Measurements from ENCODE around the gene ARPP19. TPM values are rescaled to one million over a fixed set of nuclear protein-coding genes. Genes with fewer than 3 reads are reported as not detected.
"Not testable (repeated sequence)": the region's sequence is repeated elsewhere in the genome, so short reads cannot be mapped to it uniquely, and the experiment has no call there.

Gene ARPP19
- total and polyA plus RNA-seq, 4 donors: 12.1 to 55.6 (median 31.7) TPM

GRCh38 chr15:52576692-52577091, 7.9 kb upstream of the ARPP19 start:
- no peaks in the 10 kb centered on the region for H3K4me1 ChIP-seq (ENCODE audit: control insufficient read depth in 4 of 4, insufficient read depth in 4 of 4, low read length in 3 of 4)
- whole genome bisulfite sequencing: 96% methylated on average over 2 of the region's 2 CpGs
- H3K4me3 ChIP-seq (ENCODE audit: low read depth in 1 of 3, low read length in 3 of 3): no peak overlapping the region
- H3K9me3 ChIP-seq (ENCODE audit: control insufficient read depth in 4 of 4, low read length in 3 of 4): no peaks in the 10 kb centered on the region
- no peak overlapping the region for H3K9ac ChIP-seq (ENCODE audit: low read depth in 1 of 2, low read length in 2 of 2)
- no peak for TF ChIP-seq HNF4A (conservative IDR thresholded peaks at IDR 0.05)
- TF ChIP-seq, protein P1, sequence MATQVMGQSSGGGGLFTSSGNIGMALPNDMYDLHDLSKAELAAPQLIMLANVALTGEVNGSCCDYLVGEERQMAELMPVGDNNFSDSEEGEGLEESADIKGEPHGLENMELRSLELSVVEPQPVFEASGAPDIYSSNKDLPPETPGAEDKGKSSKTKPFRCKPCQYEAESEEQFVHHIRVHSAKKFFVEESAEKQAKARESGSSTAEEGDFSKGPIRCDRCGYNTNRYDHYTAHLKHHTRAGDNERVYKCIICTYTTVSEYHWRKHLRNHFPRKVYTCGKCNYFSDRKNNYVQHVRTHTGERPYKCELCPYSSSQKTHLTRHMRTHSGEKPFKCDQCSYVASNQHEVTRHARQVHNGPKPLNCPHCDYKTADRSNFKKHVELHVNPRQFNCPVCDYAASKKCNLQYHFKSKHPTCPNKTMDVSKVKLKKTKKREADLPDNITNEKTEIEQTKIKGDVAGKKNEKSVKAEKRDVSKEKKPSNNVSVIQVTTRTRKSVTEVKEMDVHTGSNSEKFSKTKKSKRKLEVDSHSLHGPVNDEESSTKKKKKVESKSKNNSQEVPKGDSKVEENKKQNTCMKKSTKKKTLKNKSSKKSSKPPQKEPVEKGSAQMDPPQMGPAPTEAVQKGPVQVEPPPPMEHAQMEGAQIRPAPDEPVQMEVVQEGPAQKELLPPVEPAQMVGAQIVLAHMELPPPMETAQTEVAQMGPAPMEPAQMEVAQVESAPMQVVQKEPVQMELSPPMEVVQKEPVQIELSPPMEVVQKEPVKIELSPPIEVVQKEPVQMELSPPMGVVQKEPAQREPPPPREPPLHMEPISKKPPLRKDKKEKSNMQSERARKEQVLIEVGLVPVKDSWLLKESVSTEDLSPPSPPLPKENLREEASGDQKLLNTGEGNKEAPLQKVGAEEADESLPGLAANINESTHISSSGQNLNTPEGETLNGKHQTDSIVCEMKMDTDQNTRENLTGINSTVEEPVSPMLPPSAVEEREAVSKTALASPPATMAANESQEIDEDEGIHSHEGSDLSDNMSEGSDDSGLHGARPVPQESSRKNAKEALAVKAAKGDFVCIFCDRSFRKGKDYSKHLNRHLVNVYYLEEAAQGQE (IDR thresholded peaks at IDR 0.05): no peak
- TF ChIP-seq GABPA (IDR thresholded peaks at IDR 0.05 in 1 of 2, conservative IDR thresholded peaks at IDR 0.05 in 1 of 2): no peak
- no peak for TF ChIP-seq SP1 (IDR thresholded peaks at IDR 0.05)
- no peak for TF ChIP-seq FOXA1 (IDR thresholded peaks at IDR 0.05)
- TF ChIP-seq MAX (IDR thresholded peaks at IDR 0.05): no peak
- TF ChIP-seq RAD21 (IDR thresholded peaks at IDR 0.05): no peak
- TF ChIP-seq, protein P2, sequence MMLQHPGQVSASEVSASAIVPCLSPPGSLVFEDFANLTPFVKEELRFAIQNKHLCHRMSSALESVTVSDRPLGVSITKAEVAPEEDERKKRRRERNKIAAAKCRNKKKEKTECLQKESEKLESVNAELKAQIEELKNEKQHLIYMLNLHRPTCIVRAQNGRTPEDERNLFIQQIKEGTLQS (IDR thresholded peaks at IDR 0.05): no peak
- no peak for TF ChIP-seq ZBTB33 (IDR thresholded peaks at IDR 0.05)
- TF ChIP-seq FOXA2 (IDR thresholded peaks at IDR 0.05): no peak
- no peak for TF ChIP-seq EGR1 (IDR thresholded peaks at IDR 0.05; ENCODE audit: low read depth in 2 of 2)
- no peak for TF ChIP-seq YY1 (IDR thresholded peaks at IDR 0.05)
- no peak for TF ChIP-seq TAF1 (conservative IDR thresholded peaks at IDR 0.05)
- TF ChIP-seq, protein P3, sequence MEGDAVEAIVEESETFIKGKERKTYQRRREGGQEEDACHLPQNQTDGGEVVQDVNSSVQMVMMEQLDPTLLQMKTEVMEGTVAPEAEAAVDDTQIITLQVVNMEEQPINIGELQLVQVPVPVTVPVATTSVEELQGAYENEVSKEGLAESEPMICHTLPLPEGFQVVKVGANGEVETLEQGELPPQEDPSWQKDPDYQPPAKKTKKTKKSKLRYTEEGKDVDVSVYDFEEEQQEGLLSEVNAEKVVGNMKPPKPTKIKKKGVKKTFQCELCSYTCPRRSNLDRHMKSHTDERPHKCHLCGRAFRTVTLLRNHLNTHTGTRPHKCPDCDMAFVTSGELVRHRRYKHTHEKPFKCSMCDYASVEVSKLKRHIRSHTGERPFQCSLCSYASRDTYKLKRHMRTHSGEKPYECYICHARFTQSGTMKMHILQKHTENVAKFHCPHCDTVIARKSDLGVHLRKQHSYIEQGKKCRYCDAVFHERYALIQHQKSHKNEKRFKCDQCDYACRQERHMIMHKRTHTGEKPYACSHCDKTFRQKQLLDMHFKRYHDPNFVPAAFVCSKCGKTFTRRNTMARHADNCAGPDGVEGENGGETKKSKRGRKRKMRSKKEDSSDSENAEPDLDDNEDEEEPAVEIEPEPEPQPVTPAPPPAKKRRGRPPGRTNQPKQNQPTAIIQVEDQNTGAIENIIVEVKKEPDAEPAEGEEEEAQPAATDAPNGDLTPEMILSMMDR (IDR thresholded peaks at IDR 0.05; ENCODE audit: low read depth, low read length, missing input control): no peak
- TF ChIP-seq JUND (IDR thresholded peaks at IDR 0.05): no peak
- no peak for TF ChIP-seq HNF4G (IDR thresholded peaks at IDR 0.05)
- DNase-seq (ENCODE audit: low spot score): no peak
- H3K36me3 ChIP-seq (ENCODE audit: control insufficient read depth in 4 of 4, insufficient read depth in 3 of 4, low read depth in 1 of 4, low read length in 3 of 4): peaks cover 0 to 3% (median under 1%) of the 10 kb centered on the region in 4 donors
- H3K27ac ChIP-seq (ENCODE audit: low read depth in 1 of 2, low read length in 2 of 2): no peak overlapping the region
- H3K27me3 ChIP-seq (ENCODE audit: control insufficient read depth in 4 of 4, insufficient read depth in 4 of 4, low read length in 3 of 4): no peaks in the 10 kb centered on the region

- H3K9ac ChIP-seq (ENCODE audit: low read depth in 1 of 2, low read length in 2 of 2); DNase-seq (ENCODE audit: low spot score); H3K4me1 ChIP-seq (ENCODE audit: control insufficient read depth in 4 of 4, insufficient read depth in 4 of 4, low read length in 3 of 4); H3K9me3 ChIP-seq (ENCODE audit: control insufficient read depth in 4 of 4, low read length in 3 of 4); H3K36me3 ChIP-seq (ENCODE audit: control insufficient read depth in 4 of 4, insufficient read depth in 3 of 4, low read depth in 1 of 4, low read length in 3 of 4); H3K27ac ChIP-seq (ENCODE audit: low read depth in 1 of 2, low read length in 2 of 2); H3K4me3 ChIP-seq (ENCODE audit: low read depth in 1 of 3, low read length in 3 of 3); H3K27me3 ChIP-seq (ENCODE audit: control insufficient read depth in 4 of 4, insufficient read depth in 4 of 4, low read length in 3 of 4): not testable (repeated sequence)
- 83% methylated on average over 7 of the region's 7 CpGs for WGBS
Measured at GRCh38 chr15:52575573-52575972, 6.7 kb upstream of the ARPP19 start.

All from liver (tissue), 9 donors.